Tibial nerve (tissue), 4 donors: Measurements from ENCODE around the gene ENG. TPM values are rescaled to one million over a fixed set of nuclear protein-coding genes. Genes with fewer than 3 reads are reported as not detected.

Experiments
- DNase-seq, 2 donors: peaks; one replicate each; pipeline ENCODE4 v3.0.0-alpha.2; 2019; ENCODE audit warnings: low spot score in 2 of 2
- H3K27ac ChIP-seq, 4 donors: fragments of 200-600 bp; sonication (generic) in 3 of 4; one replicate each; pipeline ENCODE4 v1.5.1; 2017 to 2019; ENCODE audit warnings: mild to moderate bottlenecking in 1 of 4
- H3K27me3 ChIP-seq, 2 donors: fragments of 200-600 bp; sonication (generic) in 1 of 2; one replicate each; pipeline versions ENCODE4 v1.5.1 to v1.6.0; 2017 to 2019
- H3K36me3 ChIP-seq, 3 donors: fragments of 200-600 bp; sonication (generic); one replicate each; pipeline ENCODE4 v1.5.1; 2018 to 2019
- H3K4me1 ChIP-seq, 4 donors: fragments of 200-600 bp; sonication (generic) in 3 of 4; one replicate each; pipeline ENCODE4 v1.5.1; 2017 to 2019
- H3K4me3 ChIP-seq, 4 donors: fragments of 200-600 bp; sonication (generic) in 3 of 4; one replicate each; pipeline ENCODE4 v1.5.1; 2017 to 2019; ENCODE audit warnings: mild to moderate bottlenecking in 1 of 4, moderate library complexity in 1 of 4
- H3K9me3 ChIP-seq, 4 donors: fragments of 200-600 bp; sonication (generic) in 3 of 4; one replicate each; pipeline ENCODE4 v1.5.1; 2017 to 2019
- EP300 ChIP-seq, 2 donors: sonication (generic); formaldehyde crosslinking; IDR thresholded peaks; one replicate each; pipeline ENCODE4 v1.6.1; 2017; ENCODE audit warnings: antibody characterized with exemption in 2 of 2, mild to moderate bottlenecking in 1 of 2
- POLR2A ChIP-seq, 2 donors: fragments of 450-650 bp; IDR thresholded peaks; one replicate each; pipeline ENCODE4 v1.6.1; 2017; ENCODE audit warnings: antibody characterized with exemption in 2 of 2, mild to moderate bottlenecking in 2 of 2, moderate library complexity in 2 of 2
- WGBS, 2 donors: methylation state at CpG; one replicate each; pipeline ENCODE4 v1.1.5; 2018; 5-methylcytosine and 5-hydroxymethylcytosine counted together
- total RNA-seq, 4 donors: library from RNA; depleted of rRNA; stranded (reverse); fragments of >200 nt; gene quantifications; one replicate each; pipeline ENCODE4 v1.1.0, GENCODE V29; 2016
- TF ChIP-seq, protein P1 (sequence below), 5 experiments: fragments of 200-600 bp in 3 of 5; fragments of 450-650 bp in 2 of 5; sonication (generic) in 3 of 5; IDR thresholded peaks; one replicate each; pipeline ENCODE4 v1.5.1; 2016 to 2019; ENCODE audit warnings: antibody characterized with exemption in 5 of 5, mild to moderate bottlenecking in 3 of 5, moderate library complexity in 2 of 5

ENG gene
- total RNA-seq, 4 donors from 2014 or later: 24.9 to 137 (median 85.6) TPM

DNA sequence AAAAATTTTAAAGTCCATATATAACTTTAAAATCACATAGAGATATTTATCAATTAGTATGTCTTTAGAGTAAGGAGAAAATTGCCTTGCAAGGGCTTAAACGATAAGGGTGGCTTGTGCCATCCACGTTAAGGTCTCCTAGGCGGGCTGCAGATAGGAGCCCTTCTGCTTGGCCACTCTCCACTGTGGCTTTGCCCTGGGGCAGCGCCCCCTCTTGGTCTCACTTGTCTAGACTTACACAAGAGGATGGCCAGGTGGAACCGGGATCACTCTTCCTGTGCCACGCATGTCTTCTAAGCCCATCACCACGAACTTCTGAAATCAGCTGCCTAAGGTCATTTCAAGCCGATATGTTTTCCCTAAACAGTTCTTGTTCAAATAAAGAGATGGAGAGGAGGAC is 48.8 kb downstream of the ENG start:
- DNase-seq: no peak
- H3K4me3 ChIP-seq: no peak overlapping the region
- no peak for TF ChIP-seq EP300 (IDR thresholded peaks at IDR 0.05)
- TF ChIP-seq POLR2A (IDR thresholded peaks at IDR 0.05): no peak
- H3K36me3 ChIP-seq: peaks cover 9 to 65% (median 11%) of the 10 kb centered on the region in 3 donors
- no peak overlapping the region for H3K27ac ChIP-seq
- H3K4me1 ChIP-seq: peaks cover 4 to 49% (median 28%) of the 10 kb centered on the region in 4 donors
- WGBS, 2 donors: 65 to 73% methylated on average over 8 of the region's 8 CpGs
- H3K9me3 ChIP-seq: no peaks in the 10 kb centered on the region
- no peaks in the 10 kb centered on the region for H3K27me3 ChIP-seq

DNA sequence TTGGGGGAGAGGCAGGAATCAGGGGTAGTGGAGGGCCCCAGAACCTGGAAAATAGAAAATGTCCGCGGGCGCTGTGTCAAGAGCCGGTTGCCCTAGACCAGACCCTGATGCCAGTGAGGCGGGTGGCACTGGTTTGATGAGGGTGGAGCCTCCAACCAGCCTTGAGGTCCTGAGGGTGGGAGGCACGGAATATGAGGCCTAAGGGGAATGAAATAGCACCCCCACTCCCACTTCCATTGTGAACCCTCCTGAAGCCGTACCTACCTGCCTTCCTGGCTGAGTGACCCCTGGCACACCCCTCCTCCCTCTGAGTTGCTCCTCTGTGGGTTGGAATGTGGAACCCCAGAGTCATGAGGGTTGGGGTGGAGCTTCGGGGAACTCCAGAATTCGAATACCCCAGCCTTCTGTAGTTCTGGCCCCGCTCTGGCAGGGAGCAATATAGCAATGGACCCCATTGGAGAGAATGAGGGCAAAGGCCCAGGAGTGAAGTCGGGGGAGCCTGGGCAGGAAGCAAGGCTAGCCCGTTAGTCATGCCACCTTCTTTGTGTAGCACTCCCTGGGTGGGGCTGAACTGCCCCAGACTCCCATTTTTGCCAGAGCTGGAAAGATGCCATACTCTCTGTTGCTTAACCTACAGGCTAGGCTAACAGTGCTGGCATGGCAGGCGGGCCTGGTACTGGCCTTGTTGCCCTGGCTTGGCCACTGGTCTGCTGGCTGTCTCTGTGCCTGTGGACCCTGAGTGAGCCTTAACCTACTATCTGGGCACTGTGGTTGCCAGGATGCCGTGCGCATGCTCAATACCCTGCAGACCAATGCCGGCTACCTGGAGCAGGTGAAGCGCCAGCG is 50.7 kb downstream of the ENG start:
- no peak for DNase-seq
- H3K4me1 ChIP-seq: peaks cover 4 to 33% (median 22%) of the 10 kb centered on the region in 4 donors
- peaks cover 7 to 46% (median 11%) of the 10 kb centered on the region in 3 donors for H3K36me3 ChIP-seq
- no peaks in the 10 kb centered on the region for H3K9me3 ChIP-seq
- peak overlapping the region; percentile 90 to 96 (median 94) for H3K27ac ChIP-seq
- 42 to 45% methylated on average over 17 to 18 of the region's 18 CpGs for WGBS, 2 donors
- peak overlapping the region; percentile 34 to 78 (median 75) for H3K4me3 ChIP-seq
- TF ChIP-seq EP300 (IDR thresholded peaks at IDR 0.05) (no peak), POLR2A (IDR thresholded peaks at IDR 0.05) (no peak)
- TF ChIP-seq, protein P1, sequence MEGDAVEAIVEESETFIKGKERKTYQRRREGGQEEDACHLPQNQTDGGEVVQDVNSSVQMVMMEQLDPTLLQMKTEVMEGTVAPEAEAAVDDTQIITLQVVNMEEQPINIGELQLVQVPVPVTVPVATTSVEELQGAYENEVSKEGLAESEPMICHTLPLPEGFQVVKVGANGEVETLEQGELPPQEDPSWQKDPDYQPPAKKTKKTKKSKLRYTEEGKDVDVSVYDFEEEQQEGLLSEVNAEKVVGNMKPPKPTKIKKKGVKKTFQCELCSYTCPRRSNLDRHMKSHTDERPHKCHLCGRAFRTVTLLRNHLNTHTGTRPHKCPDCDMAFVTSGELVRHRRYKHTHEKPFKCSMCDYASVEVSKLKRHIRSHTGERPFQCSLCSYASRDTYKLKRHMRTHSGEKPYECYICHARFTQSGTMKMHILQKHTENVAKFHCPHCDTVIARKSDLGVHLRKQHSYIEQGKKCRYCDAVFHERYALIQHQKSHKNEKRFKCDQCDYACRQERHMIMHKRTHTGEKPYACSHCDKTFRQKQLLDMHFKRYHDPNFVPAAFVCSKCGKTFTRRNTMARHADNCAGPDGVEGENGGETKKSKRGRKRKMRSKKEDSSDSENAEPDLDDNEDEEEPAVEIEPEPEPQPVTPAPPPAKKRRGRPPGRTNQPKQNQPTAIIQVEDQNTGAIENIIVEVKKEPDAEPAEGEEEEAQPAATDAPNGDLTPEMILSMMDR (IDR thresholded peaks at IDR 0.05): no peak
- no peaks in the 10 kb centered on the region for H3K27me3 ChIP-seq

DNA sequence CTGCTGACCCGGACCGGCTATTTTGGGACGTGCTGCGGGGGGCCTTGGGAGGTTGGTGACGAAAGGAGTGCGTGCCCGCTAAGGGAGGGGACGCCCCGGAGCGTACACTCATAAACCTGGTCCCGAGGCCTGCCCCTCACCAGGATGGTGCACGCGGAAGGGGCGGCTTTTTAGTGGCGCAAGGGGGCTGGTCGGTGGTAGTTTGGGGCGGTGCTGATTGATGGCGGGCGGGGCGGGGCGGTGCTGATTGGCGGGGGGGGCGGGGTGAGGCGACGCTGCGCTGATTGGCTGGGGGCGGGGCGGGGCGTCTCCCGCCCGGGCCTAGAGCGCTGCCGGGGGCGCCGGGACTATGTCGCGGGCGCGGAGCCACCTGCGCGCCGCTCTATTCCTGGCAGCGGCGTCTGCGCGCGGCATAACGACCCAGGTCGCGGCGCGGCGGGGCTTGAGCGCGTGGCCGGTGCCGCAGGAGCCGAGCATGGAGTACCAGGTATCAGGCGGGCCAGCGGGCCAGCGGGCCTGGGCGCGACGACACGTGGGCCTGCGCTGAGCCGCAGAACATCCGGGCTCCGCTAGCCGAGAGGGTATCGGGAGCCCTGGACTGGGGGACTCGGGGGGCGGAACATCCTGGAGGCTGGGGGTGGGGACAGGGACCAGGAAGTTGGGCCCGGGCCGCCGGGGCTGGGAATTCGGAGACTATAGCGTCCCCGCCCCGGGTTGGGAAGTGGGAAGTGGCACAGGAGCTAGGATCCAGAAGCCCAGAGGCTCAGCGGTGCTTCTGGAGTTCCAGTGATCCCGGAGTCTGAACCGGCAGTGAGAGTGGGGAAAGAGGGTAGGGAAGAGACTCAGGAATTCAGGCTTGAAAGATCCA is 51.6 kb downstream of the ENG start, which contains the start of gene FPGS:
Gene FPGS, plus strand, starts transcription at position 307 of the 868 bp plus-strand sequence. Its CDS starts 43 bp downstream, at position 350.
- DNase-seq: peak; percentile 77 to 81
- H3K9me3 ChIP-seq: no peaks in the 10 kb centered on the region
- TF ChIP-seq POLR2A (IDR thresholded peaks at IDR 0.05): peak; percentile 28 to 73
- TF ChIP-seq EP300 (IDR thresholded peaks at IDR 0.05): peak in 1 of 2 donors; percentile 77
- TF ChIP-seq, protein P1 (IDR thresholded peaks at IDR 0.05): peak in 1 of 5 experiments; percentile 25
- 0 to 1% methylated on average over 28 to 55 of the region's 83 CpGs for WGBS, 2 donors
- H3K4me3 ChIP-seq: peak within 1 kb of the TSS; percentile 34 to 78 (median 75)
- peaks cover 4 to 31% (median 22%) of the 10 kb centered on the region in 4 donors for H3K4me1 ChIP-seq
- H3K36me3 ChIP-seq: peaks cover 3 to 37% (median 6%) of the 10 kb centered on the region in 3 donors
- no peaks in the 10 kb centered on the region for H3K27me3 ChIP-seq
- H3K27ac ChIP-seq: peak within 1 kb of the TSS; percentile 90 to 96 (median 94)

DNA sequence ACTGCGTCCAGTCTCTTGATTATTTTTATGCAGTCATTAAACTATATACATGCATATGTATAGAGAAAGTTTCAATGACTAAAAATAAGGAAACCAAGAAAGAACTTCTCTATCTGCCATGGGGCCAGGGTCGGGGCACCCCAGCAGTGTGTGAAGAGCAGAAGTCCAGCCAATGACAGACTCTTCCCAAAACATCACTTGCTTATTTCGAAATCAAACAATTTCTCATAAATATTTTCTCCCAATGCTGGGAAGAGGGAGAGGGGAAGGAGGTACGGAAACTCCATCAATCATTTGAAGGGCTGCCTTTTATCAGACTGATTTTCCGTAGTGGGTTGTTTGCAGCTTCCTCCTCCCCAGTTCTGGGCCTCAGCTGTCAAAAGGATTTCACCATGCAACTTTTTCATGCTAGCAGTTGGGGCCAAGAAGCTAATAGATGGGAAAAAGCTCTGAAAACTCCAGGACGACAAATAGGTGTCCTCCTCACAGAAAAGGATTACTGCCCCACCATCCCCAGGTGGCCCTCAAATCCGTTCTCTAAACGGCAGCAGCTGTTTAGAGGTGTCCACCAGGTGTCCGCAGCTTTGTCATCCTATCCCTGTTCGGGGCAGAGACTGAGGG is 52.4 kb downstream of the ENG start:
- Histone ChIP-seq H3K27ac (peak overlapping the region; percentile 90 to 96 (median 94)), H3K9me3 (no peaks in the 10 kb centered on the region), H3K36me3 (peaks cover 0 to 29% (median 3%) of the 10 kb centered on the region in 3 donors), H3K27me3 (no peaks in the 10 kb centered on the region), H3K4me3 (peak overlapping the region; percentile 34 to 78 (median 75)), H3K4me1 (peaks cover 4 to 35% (median 26%) of the 10 kb centered on the region in 4 donors)
- DNase-seq: no peak
- TF ChIP-seq EP300 (IDR thresholded peaks at IDR 0.05) (peak in 1 of 2 donors; percentile 33), POLR2A (IDR thresholded peaks at IDR 0.05) (no peak)
- TF ChIP-seq, protein P1 (IDR thresholded peaks at IDR 0.05): peak in 1 of 5 experiments; percentile 13
- 28 to 30% methylated on average over 10 of the region's 10 CpGs for WGBS, 2 donors

DNA sequence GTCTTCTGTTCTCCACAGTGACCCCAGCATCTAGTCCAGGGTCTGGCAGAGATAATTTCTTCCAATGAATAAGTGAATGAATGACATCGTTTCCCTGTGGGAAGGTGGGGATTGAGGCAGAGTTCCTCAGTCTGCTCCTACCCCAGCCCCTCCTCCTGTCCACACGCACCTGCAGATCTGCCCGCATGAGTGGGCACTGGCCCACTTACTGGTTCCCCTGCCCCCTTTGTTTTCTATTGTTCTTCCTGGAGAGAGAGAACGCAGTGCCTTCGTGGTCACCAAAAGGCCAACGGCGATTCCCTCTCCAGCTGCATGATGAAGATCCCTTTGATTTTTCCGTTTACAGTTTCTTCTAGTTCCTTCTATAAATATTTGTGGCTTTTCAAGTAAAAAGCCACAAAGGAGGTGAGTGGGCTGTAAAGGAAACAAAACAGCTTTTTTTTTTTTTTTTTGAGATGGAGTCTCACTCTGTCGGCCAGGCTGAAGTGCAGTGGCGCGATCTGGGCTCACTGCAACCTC is 57.5 kb downstream of the ENG start:
- Histone ChIP-seq H3K36me3 (peaks cover 0 to 17% (median 0%) of the 10 kb centered on the region in 3 donors), H3K4me3 (no peak overlapping the region), H3K9me3 (no peaks in the 10 kb centered on the region), H3K27me3 (no peaks in the 10 kb centered on the region), H3K4me1 (peaks cover 0 to 29% (median 21%) of the 10 kb centered on the region in 4 donors), H3K27ac (peak overlapping the region in 1 of 4 donors; percentile 15)
- no peak for DNase-seq
- TF ChIP-seq POLR2A (IDR thresholded peaks at IDR 0.05): no peak
- TF ChIP-seq, protein P1 (IDR thresholded peaks at IDR 0.05): no peak
- no peak for TF ChIP-seq EP300 (IDR thresholded peaks at IDR 0.05)
- 23 to 27% methylated on average over 11 of the region's 11 CpGs for WGBS, 2 donors
